A549 (cell line): Measurements from ENCODE around the gene COLEC12. TPM values are rescaled to one million over a fixed set of nuclear protein-coding genes. Genes with fewer than 3 reads are reported as not detected.

Source experiments
- ATAC-seq, 2 experiments: fragments of 200-7000 bp in 1 of 2; fragments of >200 bp in 1 of 2; cut with Nextera tagmentation in 1 of 2; cut with Tn5 transposase in 1 of 2; 3 replicates each; pipeline versions ENCODE4 v1.8.0 to v1.9.1; 2018 to 2020; ENCODE audit warnings: mild to moderate bottlenecking in 1 of 2, moderate library complexity in 1 of 2
- CTCF ChIA-PET: fragments of 300-600 bp; sonication (Branson Sonifier 250); formaldehyde crosslinking; extraction: SDS; loops from one replicate; lab custom pipeline; 2021; ENCODE audit warnings: antibody characterized with exemption, inconsistent platforms; lab: Yijun Ruan, JAX
- POLR2A ChIA-PET: fragments of 350-600 bp; formaldehyde crosslinking; extraction: SDS; loops from one replicate; lab custom pipeline; 2021; ENCODE audit warnings: antibody characterized with exemption, inconsistent platforms; lab: Yijun Ruan, JAX
- DNase-seq, 2 experiments: peaks; one replicate each; pipeline versions ENCODE4 v3.0.0 to v3.0.0-alpha.2; 2011 to 2016; ENCODE audit warnings: low read depth in 1 of 2, low spot score in 1 of 2
- FAIRE-seq: peaks from 2 replicates; lab custom pipeline; 2011; peaks lifted over from hg19 to GRCh38; lab: Jason Lieb, UNC
- H3K27ac ChIP-seq, 2 experiments: fragments of >200 bp; sonication (Bioruptor Twin); formaldehyde crosslinking; 3 replicates each; pipeline ENCODE4 v1.5.1; 2016 to 2017
- H3K4me1 ChIP-seq: fragments of >200 bp; sonication (Bioruptor Twin); formaldehyde crosslinking; 3 replicates; pipeline ENCODE4 v1.6.1; 2016
- H3K4me2 ChIP-seq: fragments of >200 bp; sonication (Bioruptor Twin); formaldehyde crosslinking; 3 replicates; pipeline ENCODE4 v1.6.1; 2016
- H3K4me3 ChIP-seq: fragments of >200 bp; sonication (Bioruptor Twin); formaldehyde crosslinking; 3 replicates; pipeline ENCODE4 v1.5.1; 2016
- H3K9me3 ChIP-seq: fragments of >200 bp; sonication (Bioruptor Twin); formaldehyde crosslinking; 3 replicates; pipeline ENCODE4 v1.6.1; 2016
- CEBPB ChIP-seq, 2 experiments: fragments of >200 bp in 1 of 2; sonication (Bioruptor Twin) in 1 of 2; formaldehyde crosslinking in 1 of 2; IDR thresholded peaks; 2 replicates each; pipeline ENCODE4 v1.6.1; 2012 to 2016
- E2F6 ChIP-seq: IDR thresholded peaks from 2 replicates; pipeline ENCODE4 v1.6.1; 2012; ENCODE audit warnings: low read depth, borderline replicate concordance
- EHF ChIP-seq: fragments of 250-450 bp; sonication (Bioruptor Pico); IDR thresholded peaks from 2 replicates; pipeline ENCODE4 v1.5.0; 2020; ENCODE audit warnings: mild to moderate bottlenecking
- EHMT2 ChIP-seq: fragments of 200-600 bp; sonication (generic); IDR thresholded peaks from 2 replicates; pipeline ENCODE4 v1.6.1; 2016; ENCODE audit warnings: antibody characterized with exemption, low read depth, mild to moderate bottlenecking, moderate library complexity
- EP300 ChIP-seq, 2 experiments: fragments of >200 bp; sonication (Bioruptor Twin); formaldehyde crosslinking; IDR thresholded peaks; 2 replicates in 1 of 2; 3 replicates in 1 of 2; pipeline ENCODE4 v1.6.1; 2016 to 2017
- FOSB ChIP-seq: fragments of 250-450 bp; sonication (Bioruptor Pico); IDR thresholded peaks from 2 replicates; pipeline ENCODE4 v1.5.0; 2020; ENCODE audit warnings: mild to moderate bottlenecking, moderate library complexity
- FOSL2 ChIP-seq, 2 experiments: fragments of 450-650 bp in 1 of 2; fragments of >200 bp in 1 of 2; sonication (Bioruptor Twin) in 1 of 2; formaldehyde crosslinking; IDR thresholded peaks; 2 replicates each; pipeline versions ENCODE4 v1.5.0 to v1.6.1; 2016 to 2020; ENCODE audit warnings: mild to moderate bottlenecking in 1 of 2, moderate library complexity in 1 of 2
- FOXS1 ChIP-seq: fragments of 250-450 bp; sonication (Bioruptor Pico); IDR thresholded peaks from 2 replicates; pipeline ENCODE4 v1.5.0; 2020; ENCODE audit warnings: mild to moderate bottlenecking, moderate library complexity
- HEYL ChIP-seq: fragments of 250-450 bp; sonication (Bioruptor Pico); IDR thresholded peaks from 2 replicates; pipeline ENCODE4 v1.8.0; 2021; ENCODE audit warnings: mild to moderate bottlenecking, moderate library complexity
- HOXA7 ChIP-seq: fragments of 250-450 bp; sonication (Bioruptor Pico); IDR thresholded peaks from 2 replicates; pipeline ENCODE4 v1.5.0; 2020; ENCODE audit warnings: mild to moderate bottlenecking, moderate library complexity
- HOXB13 ChIP-seq: fragments of 250-450 bp; sonication (Bioruptor Pico); IDR thresholded peaks from 2 replicates; pipeline ENCODE4 v1.5.0; 2020; ENCODE audit warnings: low read depth, mild to moderate bottlenecking, moderate library complexity
- HOXB5 ChIP-seq: fragments of 250-450 bp; sonication (Bioruptor Pico); IDR thresholded peaks from 2 replicates; pipeline ENCODE4 v1.5.0; 2020; ENCODE audit warnings: mild to moderate bottlenecking, moderate library complexity
- JUN ChIP-seq, 2 experiments: fragments of >200 bp; sonication (Bioruptor Twin); formaldehyde crosslinking; IDR thresholded peaks; 2 replicates in 1 of 2; 3 replicates in 1 of 2; pipeline ENCODE4 v1.6.1; 2016 to 2017
- KDM1A ChIP-seq: fragments of 200-600 bp; sonication (generic); IDR thresholded peaks from 2 replicates; pipeline ENCODE4 v1.6.1; 2016; ENCODE audit warnings: low read depth, mild to moderate bottlenecking
- MAFK ChIP-seq: fragments of 450-650 bp; IDR thresholded peaks from 2 replicates; pipeline ENCODE4 v1.6.1; 2014; ENCODE audit not compliant: partially characterized antibody
- MAZ ChIP-seq: fragments of 150-350 bp; IDR thresholded peaks from 2 replicates; pipeline ENCODE4 v1.6.1; 2014; ENCODE audit warnings: antibody characterized with exemption, low read depth, low read length, borderline replicate concordance
- NFE2L2 ChIP-seq: fragments of 150-350 bp; conservative IDR thresholded peaks from 2 replicates; pipeline ENCODE4 v1.6.1; 2014; ENCODE audit warnings: low read length
- NPAS2 ChIP-seq: fragments of 250-450 bp; sonication (Bioruptor Pico); IDR thresholded peaks from 2 replicates; pipeline ENCODE4 v1.8.0; 2022; ENCODE audit warnings: mild to moderate bottlenecking, moderate library complexity, borderline replicate concordance
- RARB ChIP-seq: fragments of 250-450 bp; sonication (Bioruptor Pico); IDR thresholded peaks from 2 replicates; pipeline ENCODE4 v1.8.0; 2021; ENCODE audit warnings: mild to moderate bottlenecking, moderate library complexity
- RNF2 ChIP-seq: fragments of 200-600 bp; sonication (generic); IDR thresholded peaks from 2 replicates; pipeline ENCODE4 v1.6.1; 2016; ENCODE audit warnings: low read depth, mild to moderate bottlenecking, antibody characterized with exemption, moderate library complexity, borderline replicate concordance
- USF2 ChIP-seq: fragments of 450-650 bp; IDR thresholded peaks from 2 replicates; pipeline ENCODE4 v1.6.1; 2014; ENCODE audit warnings: antibody characterized with exemption
- ZFP36 ChIP-seq: fragments of 450-650 bp; IDR thresholded peaks from 2 replicates; pipeline ENCODE4 v1.6.1; 2014; ENCODE audit warnings: borderline replicate concordance; ENCODE audit not compliant: partially characterized antibody
- ZNF302 ChIP-seq: fragments of 250-450 bp; sonication (Bioruptor Pico); IDR thresholded peaks from 2 replicates; pipeline ENCODE4 v1.9.0; 2021; ENCODE audit warnings: inconsistent platforms, mild to moderate bottlenecking, moderate library complexity
- WGBS: methylation state at CpG from one replicate; pipeline ENCODE4 v1.1.6; 2017; ENCODE audit errors: missing lambda C conversion rate; 5-methylcytosine and 5-hydroxymethylcytosine counted together
- polyA plus RNA-seq, 4 experiments: library from polyadenylated mRNA; depleted of rRNA in 3 of 4; stranded (reverse); fragments of >200 nt; fragmentation: RNase III in 1 of 4; extraction: RNeasy Plus Mini Kit Qiagen cat#74134 plus additional on column Dnase treatment in 1 of 4; gene quantifications; 2 replicates in 3 of 4; 3 replicates in 1 of 4; pipeline ENCODE4 v1.2.3, GENCODE V29; 2011 to 2017
- TF ChIP-seq, protein P1 (sequence below): fragments of 200-600 bp; sonication (generic); IDR thresholded peaks from 2 replicates; pipeline ENCODE4 v1.6.1; 2016; ENCODE audit warnings: antibody characterized with exemption, mild to moderate bottlenecking, moderate library complexity
- TF ChIP-seq, protein P2 (sequence below): fragments of >200 bp; sonication (Bioruptor Twin); formaldehyde crosslinking; IDR thresholded peaks from 3 replicates; pipeline ENCODE4 v1.5.1; 2016
- TF ChIP-seq, protein P3 (sequence below): IDR thresholded peaks from 2 replicates; pipeline ENCODE4 v1.6.1; 2012

The COLEC12 gene
- polyA plus RNA-seq, 2 of the 4 experiments (the other 2 are of a cell fraction) = 0.01 TPM; not detected in 1

DNA sequence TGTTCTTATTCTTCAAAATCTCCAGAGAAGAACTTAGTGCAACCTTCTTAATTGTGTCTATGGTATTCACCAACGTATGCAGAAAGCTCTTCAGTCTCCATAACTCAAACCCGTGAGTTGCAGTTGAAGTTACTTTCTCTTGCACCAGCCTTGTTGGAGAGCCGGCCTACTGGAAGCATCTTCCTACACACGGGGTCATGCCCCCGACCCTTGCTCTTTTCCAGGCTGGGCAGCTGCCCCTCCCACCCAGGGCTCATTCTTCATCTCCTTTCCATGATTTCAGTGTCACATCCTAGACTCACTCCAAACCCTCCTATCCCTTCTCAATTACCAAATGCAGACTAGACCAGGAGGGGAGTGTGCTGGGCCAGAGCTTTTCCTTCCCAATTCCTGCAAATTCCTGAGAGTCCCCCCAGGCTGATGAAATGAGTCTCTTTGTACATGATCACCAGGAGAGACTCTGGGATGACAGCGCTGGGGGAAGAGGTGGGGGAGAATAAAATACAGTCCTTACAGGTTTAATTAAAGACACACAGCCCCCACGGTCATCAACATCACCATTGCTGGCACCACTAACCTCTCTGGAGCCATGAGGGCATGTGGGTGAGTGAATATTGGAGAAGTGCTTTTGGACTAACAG lies 75.3 kb downstream of the COLEC12 start:
- ChIA-PET CTCF (interaction anchor here (1.3 kb wide), 1 partner anchor 10 kb away, joined by 4 read pairs; no protein-coding TSS in a partner anchor), POLR2A (no interaction called here)
- TF ChIP-seq NFE2L2 (no peak), HOXB13 (no peak), FOXS1 (CRISPR knock-in tag) (no peak), MAZ (no peak), HEYL (CRISPR knock-in tag) (no peak), EHF (CRISPR knock-in tag) (no peak), HOXB5 (no peak)
- TF ChIP-seq, protein P1, sequence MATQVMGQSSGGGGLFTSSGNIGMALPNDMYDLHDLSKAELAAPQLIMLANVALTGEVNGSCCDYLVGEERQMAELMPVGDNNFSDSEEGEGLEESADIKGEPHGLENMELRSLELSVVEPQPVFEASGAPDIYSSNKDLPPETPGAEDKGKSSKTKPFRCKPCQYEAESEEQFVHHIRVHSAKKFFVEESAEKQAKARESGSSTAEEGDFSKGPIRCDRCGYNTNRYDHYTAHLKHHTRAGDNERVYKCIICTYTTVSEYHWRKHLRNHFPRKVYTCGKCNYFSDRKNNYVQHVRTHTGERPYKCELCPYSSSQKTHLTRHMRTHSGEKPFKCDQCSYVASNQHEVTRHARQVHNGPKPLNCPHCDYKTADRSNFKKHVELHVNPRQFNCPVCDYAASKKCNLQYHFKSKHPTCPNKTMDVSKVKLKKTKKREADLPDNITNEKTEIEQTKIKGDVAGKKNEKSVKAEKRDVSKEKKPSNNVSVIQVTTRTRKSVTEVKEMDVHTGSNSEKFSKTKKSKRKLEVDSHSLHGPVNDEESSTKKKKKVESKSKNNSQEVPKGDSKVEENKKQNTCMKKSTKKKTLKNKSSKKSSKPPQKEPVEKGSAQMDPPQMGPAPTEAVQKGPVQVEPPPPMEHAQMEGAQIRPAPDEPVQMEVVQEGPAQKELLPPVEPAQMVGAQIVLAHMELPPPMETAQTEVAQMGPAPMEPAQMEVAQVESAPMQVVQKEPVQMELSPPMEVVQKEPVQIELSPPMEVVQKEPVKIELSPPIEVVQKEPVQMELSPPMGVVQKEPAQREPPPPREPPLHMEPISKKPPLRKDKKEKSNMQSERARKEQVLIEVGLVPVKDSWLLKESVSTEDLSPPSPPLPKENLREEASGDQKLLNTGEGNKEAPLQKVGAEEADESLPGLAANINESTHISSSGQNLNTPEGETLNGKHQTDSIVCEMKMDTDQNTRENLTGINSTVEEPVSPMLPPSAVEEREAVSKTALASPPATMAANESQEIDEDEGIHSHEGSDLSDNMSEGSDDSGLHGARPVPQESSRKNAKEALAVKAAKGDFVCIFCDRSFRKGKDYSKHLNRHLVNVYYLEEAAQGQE = no peak
- FAIRE-seq (no peak), ATAC-seq (no peak), DNase-seq (no peak)
- Histone ChIP-seq H3K27ac (no peak overlapping the region), H3K4me3 (no peak overlapping the region), H3K4me2 (no peak overlapping the region), H3K9me3 (no peaks in the 10 kb centered on the region), H3K4me1 (no peaks in the 10 kb centered on the region)
- 48% methylated on average over 7 of the region's 7 CpGs for WGBS

GRCh38 chr18:424668-425067 lies 75.8 kb downstream of the COLEC12 start:
- ATAC-seq (no peak), FAIRE-seq (no peak), DNase-seq (no peak)
- Histone ChIP-seq H3K4me2 (no peak overlapping the region), H3K4me1 (no peaks in the 10 kb centered on the region), H3K27ac (no peak overlapping the region), H3K9me3 (no peaks in the 10 kb centered on the region), H3K4me3 (no peak overlapping the region)
- TF ChIP-seq CEBPB (IDR thresholded peaks at IDR 0.05) = no peak
- TF ChIP-seq ZFP36 = no peak
- POLR2A ChIA-PET = no interaction called here
- 69% methylated on average over 5 of the region's 5 CpGs for WGBS
- CTCF ChIA-PET = interaction anchor here (1.3 kb wide), 1 partner anchor 10 kb away, joined by 4 read pairs; no protein-coding TSS in a partner anchor

- POLR2A ChIA-PET = no interaction called here
- no peak for FAIRE-seq
- CTCF ChIA-PET = no interaction called here
- Histone ChIP-seq H3K4me2 (no peak overlapping the region), H3K9me3 (no peaks in the 10 kb centered on the region)
- 82% methylated on average over 7 of the region's 7 CpGs for WGBS
- no peak for TF ChIP-seq MAZ
- TF ChIP-seq KDM1A = no peak
- TF ChIP-seq, protein P2, sequence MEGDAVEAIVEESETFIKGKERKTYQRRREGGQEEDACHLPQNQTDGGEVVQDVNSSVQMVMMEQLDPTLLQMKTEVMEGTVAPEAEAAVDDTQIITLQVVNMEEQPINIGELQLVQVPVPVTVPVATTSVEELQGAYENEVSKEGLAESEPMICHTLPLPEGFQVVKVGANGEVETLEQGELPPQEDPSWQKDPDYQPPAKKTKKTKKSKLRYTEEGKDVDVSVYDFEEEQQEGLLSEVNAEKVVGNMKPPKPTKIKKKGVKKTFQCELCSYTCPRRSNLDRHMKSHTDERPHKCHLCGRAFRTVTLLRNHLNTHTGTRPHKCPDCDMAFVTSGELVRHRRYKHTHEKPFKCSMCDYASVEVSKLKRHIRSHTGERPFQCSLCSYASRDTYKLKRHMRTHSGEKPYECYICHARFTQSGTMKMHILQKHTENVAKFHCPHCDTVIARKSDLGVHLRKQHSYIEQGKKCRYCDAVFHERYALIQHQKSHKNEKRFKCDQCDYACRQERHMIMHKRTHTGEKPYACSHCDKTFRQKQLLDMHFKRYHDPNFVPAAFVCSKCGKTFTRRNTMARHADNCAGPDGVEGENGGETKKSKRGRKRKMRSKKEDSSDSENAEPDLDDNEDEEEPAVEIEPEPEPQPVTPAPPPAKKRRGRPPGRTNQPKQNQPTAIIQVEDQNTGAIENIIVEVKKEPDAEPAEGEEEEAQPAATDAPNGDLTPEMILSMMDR = no peak
- TF ChIP-seq, protein P3, sequence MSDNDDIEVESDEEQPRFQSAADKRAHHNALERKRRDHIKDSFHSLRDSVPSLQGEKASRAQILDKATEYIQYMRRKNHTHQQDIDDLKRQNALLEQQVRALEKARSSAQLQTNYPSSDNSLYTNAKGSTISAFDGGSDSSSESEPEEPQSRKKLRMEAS = no peak
- no peak for TF ChIP-seq NPAS2 (CRISPR knock-in tag)
- no peak for TF ChIP-seq ZFP36
- no peak for TF ChIP-seq RNF2
- TF ChIP-seq FOSB (CRISPR knock-in tag) = no peak
- TF ChIP-seq FOSL2 (IDR thresholded peaks at IDR 0.05) = no peak
- TF ChIP-seq FOSL2 (CRISPR knock-in tag; IDR thresholded peaks at IDR 0.05) = no peak
- no peak for TF ChIP-seq MAFK
- TF ChIP-seq RARB (CRISPR knock-in tag) = no peak
- no peak for TF ChIP-seq E2F6
- TF ChIP-seq JUN (IDR thresholded peaks at IDR 0.05) = no peak
- no peak for TF ChIP-seq USF2
- no peak for TF ChIP-seq ZNF302 (CRISPR knock-in tag)
- no peak for TF ChIP-seq EP300 (IDR thresholded peaks at IDR 0.05)
- TF ChIP-seq EHMT2 = no peak
- no peak for TF ChIP-seq HOXA7 (CRISPR knock-in tag)
- no peak for TF ChIP-seq EHF (CRISPR knock-in tag)
- TF ChIP-seq HEYL (CRISPR knock-in tag) = no peak
- TF ChIP-seq, all 56 proteins: peak for 0
- DNase-seq (no peak), ATAC-seq (no peak)
- H3K27ac ChIP-seq = no peak overlapping the region
- no peaks in the 10 kb centered on the region for H3K4me1 ChIP-seq
- no peak overlapping the region for H3K4me3 ChIP-seq
Measured at GRCh38 chr18:424071-424661, 76.3 kb downstream of the COLEC12 start.
